NCI-H524 treated with DMSO at 0.1 percent for 48 hours (cell line): ENCODE results near the gene MAGI1.
"Not testable (repeated sequence)": the region's sequence is repeated elsewhere in the genome, so short reads cannot be mapped to it uniquely, and the experiment has no call there.

ENCODE experiments used
- DNase-seq: peaks from one replicate; lab custom pipeline; 2025; lab: John Stamatoyannopoulos, UW

The MAGI1 gene

DNA sequence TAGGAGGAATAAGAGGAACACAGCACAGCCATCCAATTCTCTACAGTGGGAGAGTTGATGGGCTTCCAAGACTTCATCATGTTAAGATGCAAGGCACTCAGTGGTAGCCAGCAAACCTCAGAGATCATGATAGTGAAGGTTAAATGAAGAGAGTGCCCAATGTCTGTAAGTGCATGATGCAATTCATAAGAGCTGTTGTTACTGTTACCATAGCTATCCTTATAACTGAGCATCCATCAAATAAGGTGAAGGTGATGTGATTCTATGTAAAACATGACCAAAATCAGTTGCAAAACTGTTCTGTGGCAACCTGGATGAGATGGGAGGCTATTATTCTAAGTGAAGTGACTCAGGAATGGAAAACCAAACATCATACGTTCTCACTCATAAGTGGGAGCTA lies 289.7 kb downstream of the MAGI1 start:
- DNase-seq: no peak

- DNase-seq: no peak
These were observed 290.4 kb downstream of the MAGI1 start for GRCh38 chr3:65748326-65748725.

DNA sequence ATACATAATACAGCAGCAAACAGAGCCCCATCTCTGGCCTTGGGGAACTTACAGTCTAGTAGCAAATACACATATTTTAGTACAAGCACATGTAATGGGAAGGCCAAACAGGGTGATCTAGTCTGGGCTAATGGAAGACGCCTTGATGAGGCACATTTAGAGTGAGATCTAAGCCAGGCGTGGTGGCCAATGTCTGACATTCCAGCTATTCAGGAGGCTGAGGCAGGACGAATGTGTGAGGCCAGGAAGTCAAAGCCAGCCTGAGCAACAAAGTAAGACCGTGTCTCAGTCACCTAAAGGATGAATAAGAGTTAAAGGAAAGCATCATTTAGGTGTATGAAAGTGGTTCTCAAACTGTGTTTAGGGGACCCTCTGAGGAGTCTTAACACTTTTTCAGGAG lies 291.9 kb downstream of the MAGI1 start:
- DNase-seq: no peak

DNA sequence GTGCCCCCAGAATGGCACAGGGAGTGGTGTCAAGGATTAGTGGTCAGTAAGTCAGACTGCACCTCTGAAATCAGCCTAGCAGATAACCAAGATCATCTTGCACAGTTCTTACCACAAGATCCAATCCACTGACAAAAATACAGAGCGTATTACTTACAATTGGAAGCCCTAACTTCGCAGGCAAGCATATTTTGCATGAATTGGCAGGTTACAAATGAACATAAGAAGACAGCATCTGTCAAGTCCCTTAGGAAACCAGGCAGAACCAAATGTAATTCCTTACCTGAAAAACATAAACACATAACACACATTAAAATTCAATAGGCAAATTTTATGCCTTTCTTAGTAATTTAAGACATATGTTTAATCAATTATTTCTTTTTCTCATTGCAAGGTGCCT lies 293.4 kb downstream of the MAGI1 start:
- DNase-seq: no peak

DNA sequence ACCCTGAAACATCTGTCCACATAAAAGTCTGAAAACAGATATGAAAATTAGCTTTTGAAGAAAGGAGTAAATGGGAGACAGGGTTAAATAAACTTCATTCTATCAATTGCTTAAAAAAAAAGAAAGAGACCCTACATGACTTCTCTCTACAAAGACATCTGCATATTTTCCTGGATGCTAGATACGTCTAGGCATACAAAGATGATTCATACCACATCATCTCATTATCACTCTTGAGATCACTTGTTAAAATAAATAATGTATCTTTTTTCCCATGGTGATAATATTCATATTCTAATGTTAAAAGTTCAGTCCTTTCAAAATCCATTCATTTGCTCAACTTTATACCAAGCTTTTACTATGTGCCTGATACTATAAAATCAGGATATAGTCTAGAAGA lies 295.8 kb downstream of the MAGI1 start:
- no peak for DNase-seq

- no peak for DNase-seq
These were observed 297.2 kb downstream of the MAGI1 start for GRCh38 chr3:65741540-65741939.

DNA sequence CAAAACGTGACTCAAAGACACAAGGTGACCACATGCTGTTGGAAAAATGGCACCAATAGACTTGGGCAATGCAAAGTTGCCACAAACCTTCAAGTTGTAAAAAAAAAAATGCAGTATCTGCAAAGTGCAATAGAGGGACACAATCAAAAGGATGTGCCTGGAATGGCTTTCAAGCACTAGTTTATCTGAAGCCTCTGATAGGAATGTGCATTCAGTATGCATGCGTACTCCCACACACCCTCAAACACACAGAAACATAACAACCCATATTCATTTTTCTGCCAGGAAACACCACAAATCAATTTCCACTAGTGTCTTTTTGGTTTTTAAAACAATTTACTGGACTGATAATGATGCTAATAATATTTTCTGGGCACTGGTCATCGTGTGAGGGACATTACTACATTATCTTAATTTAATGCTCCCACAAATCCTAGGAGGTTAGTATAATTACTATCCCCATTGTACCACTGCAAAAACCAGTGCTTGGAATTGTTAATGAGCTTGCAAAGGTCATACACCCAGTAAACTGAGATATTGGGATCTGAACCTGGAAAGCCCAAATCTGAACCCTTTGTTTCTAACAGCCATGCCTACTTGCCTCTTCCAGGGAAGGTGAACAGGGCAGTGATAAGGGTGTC lies 298.7 kb downstream of the MAGI1 start:
- no peak for DNase-seq

DNA sequence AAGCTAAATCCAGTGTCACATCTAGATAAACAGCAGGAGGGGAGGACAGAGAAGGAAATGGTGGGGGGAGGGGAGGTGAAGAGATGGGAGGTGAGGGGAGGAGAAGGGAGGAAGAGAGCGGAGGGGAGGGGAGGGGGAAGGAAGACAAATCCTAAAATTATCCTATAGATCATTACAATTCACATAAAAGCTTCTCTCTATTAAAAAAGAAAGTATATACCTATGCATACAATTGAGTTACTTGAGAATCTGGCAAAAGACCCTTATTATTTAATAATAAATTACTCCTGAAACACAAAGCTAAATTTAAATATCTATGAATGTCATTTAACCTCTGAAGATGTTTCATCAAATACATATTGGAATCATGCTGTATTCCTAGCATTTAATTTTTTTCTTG lies 303.9 kb downstream of the MAGI1 start:
- no peak for DNase-seq

DNA sequence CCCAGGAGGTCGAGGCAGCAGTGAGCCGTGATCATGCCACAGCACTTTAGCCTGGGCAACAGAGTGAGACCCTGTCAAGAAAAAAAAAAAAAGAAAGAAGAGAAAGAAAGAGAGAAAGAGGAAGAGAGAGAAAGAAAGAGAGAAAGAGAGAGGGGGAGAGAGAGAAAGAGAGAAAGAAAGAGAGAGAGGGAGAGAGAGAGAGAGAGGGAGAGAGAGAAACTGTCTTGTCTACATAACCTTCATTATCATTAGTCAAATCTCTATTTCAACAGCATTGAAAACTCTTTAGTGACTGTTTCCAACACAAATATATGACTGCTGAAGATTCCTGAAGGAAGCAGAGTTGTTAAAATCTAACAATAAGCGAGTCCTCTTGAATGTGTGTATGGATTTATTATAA lies 304.3 kb downstream of the MAGI1 start:
- DNase-seq: no peak

- DNase-seq: peak; percentile 42
These were observed 305.3 kb downstream of the MAGI1 start for GRCh38 chr3:65733459-65733858.

DNA sequence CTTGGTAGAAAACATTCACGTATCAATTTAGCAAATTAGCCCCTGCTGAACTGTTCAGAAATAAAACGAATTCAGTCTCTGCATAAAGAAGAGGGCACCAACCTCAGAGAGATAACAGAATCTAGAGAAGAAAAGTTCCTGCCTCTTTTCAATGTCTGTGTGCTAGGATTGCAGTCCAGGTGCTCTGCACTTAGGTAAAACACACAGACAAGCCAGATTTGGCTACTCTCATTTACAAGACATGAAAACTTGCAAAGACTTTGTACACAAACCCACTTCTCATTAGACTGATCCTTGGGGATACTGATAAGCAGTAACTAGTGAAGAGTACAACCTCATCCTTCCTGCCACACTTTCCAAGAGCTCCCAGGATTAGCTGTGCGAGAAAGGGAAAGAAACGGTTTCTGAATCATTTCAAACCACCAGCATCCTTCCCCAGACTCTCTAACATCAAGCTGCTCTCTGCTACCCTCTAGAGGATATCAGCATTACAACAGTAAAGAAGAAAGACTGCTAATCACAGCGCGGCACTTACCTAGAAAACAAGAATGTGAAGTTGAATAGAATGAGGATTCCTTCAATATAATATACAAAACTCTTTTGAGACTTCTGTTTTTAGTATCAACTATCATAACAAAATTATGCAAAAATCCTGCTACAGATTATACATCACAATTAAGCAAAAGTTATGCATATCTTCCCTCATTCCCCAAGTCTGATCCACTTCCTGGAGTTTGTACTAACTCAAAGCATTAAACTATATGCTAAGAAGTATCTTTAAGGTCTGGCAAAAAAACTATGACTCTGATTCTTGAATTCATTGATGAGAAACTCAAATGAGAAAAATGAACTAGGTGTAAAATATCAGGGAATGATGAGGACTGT lies 306.4 kb downstream of the MAGI1 start:
- DNase-seq: peak; percentile 14

DNA sequence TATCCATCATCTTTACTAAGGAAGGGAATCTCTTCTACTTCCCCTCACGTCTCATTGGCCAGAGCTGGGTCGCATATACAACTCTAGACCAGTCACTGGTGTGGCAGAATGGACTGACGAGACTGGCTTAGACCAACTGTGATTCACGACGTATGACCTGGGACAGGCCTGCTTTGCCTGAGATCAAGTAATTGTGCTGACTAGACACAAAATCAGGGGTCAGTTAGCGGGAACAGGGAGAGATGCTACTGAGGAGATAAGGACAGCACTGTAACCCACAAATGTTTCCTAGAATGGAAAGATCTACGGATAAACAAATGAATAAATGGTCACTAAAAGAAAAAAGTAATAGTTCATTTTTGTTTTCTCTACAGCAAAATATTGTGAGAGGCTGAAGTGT lies 308.3 kb downstream of the MAGI1 start:
- DNase-seq: no peak

- no peak for DNase-seq
These were observed 308.7 kb downstream of the MAGI1 start for GRCh38 chr3:65729973-65730372.

DNA sequence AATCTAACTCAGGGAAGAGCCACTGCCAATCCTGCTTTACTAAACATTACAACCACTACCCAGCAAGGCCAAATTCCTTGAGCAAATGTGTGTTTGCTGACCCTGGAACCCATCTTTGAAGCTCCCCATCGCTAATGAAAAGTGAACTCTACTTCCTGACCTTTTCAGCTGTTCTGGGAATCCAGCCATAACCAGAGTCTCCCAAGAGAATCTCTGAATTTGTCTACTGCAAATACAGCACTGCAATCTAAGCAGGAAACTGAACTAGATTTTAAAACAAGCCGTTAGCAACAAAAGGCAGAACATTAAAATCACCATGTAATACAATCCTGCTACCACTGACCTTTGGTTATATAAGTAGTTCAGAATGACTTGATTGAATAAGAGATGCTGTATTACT lies 309.2 kb downstream of the MAGI1 start:
- no peak for DNase-seq

- DNase-seq: no peak
These were observed 310.6 kb downstream of the MAGI1 start for GRCh38 chr3:65728138-65728537.

GRCh38 chr3:65723985-65724384 lies 314.7 kb downstream of the MAGI1 start:
- no peak for DNase-seq

- no peak for DNase-seq
These were observed 315.7 kb downstream of the MAGI1 start for GRCh38 chr3:65723011-65723410.

DNA sequence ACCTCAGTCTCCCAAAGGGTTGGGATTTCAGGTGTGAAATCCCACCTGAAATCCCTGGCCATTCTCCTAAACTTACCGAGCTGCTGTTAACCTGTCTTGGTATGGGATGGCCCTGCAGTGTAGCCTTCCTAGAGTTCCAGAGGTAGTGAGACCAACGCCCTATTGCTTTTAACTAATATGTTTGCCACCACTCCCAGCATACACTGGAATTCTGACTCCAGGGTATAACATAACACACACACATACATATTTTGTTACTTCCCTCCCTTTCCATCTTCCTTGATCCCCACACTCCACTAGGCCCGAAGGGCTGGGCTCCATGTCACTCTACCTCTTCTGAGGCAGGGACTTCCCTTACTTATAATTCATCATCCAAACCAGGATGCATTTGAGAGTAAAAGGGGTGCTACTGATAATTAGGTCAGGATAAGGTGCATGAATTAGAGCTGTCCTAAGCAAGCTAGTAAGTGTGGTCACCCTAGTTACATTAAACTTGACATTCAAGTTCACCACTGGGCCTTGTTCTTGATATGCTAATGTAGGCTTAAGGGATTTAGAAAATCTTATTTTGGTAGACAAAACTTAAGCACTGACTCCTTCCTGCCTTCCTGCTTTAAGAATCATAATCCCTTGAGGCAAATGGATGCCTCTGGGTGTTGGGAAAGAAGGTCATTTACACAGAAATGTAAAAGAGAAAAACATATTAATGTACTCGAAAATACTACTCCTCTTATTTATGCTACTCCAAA lies 317.6 kb downstream of the MAGI1 start:
- no peak for DNase-seq

DNA sequence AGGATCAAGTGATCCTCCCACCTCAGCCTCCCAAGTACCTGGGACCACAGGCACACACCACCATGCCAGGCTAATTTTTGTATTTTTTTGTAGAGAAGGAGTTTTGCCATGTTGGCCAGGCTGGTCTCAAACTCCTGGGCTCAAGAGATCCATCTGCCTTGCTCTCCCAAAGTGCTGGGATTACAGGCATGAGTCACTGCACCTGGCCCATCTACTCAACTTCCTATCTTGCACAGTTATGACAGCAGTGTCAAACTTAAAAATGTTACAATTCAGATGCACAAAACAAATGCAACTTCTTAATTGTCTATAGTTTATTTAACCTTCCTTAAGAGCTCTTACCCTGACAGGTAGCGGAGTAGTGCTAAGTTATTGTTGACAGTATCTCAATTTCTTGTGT lies 319.1 kb downstream of the MAGI1 start:
- DNase-seq: not testable (repeated sequence)

- no peak for DNase-seq
These were observed 320.9 kb downstream of the MAGI1 start for GRCh38 chr3:65717676-65718346.

DNA sequence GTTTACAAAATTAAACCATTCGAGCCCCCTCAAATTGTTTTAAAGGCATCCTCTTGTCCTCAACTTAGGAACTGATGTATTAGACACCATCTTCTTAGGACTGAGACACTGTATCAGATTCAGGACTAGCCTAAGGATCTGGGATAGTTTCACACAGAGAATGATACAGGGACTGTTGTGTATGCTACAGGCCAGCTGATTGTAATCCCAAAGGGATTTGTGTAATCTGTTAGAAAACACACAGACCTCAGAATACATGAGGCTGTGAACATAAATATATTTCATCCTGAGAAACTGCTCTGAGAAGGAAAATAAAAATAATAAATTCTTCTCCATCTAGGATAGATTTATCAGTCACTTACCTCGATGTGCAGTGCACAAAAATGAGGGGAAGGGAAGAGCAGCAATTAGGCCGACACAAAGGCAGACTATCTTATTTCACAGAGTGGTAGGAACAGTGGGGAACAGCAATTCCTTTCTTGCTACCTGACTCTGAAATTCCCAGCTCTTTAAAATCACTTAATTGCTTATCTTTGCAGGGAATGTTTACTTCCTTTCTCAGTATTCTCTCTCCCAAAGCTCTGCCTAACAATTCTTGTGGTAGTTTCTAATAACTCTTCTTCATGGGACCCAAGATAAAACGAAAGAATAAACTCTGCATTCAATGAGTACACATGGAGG lies 322.5 kb downstream of the MAGI1 start:
- DNase-seq: no peak

DNA sequence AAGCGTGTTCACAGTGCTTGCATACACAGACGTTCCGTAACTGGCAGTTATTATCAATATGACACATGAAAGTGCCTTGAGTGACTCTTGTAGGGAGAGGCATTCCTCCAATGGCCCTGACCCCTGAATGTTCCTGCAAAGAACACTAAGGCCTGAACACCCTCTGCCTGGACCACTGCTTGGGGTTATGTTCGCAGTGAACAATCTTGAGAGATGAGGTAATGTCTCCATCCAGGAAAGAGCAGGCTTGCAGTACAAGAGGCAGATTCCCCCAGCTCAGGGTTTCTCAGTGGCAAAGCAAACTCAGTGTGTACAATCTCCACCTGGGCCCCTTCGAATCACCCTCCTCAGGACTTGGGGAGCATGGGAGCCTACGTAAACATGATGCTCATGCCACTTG lies 324.6 kb downstream of the MAGI1 start:
- DNase-seq: no peak
